ENCODE measurements around the gene OSBP2. TPM values are rescaled to one million over a fixed set of nuclear protein-coding genes. Genes with fewer than 3 reads are reported as not detected.

The OSBP2 gene
- total RNA-seq, 2 experiments from 2014 or later: 2.3 to 2.9 TPM

GRCh38 chr22:30861131-30861530 is 166.5 kb downstream of the OSBP2 start:
- CTCF ChIA-PET: no interaction called here

GRCh38 chr22:30861688-30862552 is 167.2 kb downstream of the OSBP2 start:
- H3K4me1 Mint-ChIP-seq (ENCODE audit: low read depth): no peaks in the 10 kb centered on the region
- intact Hi-C loops (cut with micrococcal nuclease): no loop called here
- no peaks in the 10 kb centered on the region for H3K27me3 Mint-ChIP-seq
- H3K27ac Mint-ChIP-seq: no peak overlapping the region
- H3K4me3 Mint-ChIP-seq: no peak overlapping the region
- H3K9me3 Mint-ChIP-seq: no peaks in the 10 kb centered on the region
- no peak for DNase-seq
- POLR2A ChIA-PET: no interaction called here
- no peaks in the 10 kb centered on the region for H3K36me3 Mint-ChIP-seq
- CTCF ChIA-PET: no interaction called here

More at GRCh38 chr22:30861131-30861530, 166.5 kb downstream of the OSBP2 start:
- POLR2A ChIA-PET: no interaction called here
- Mint-ChIP-seq H3K36me3 (no peaks in the 10 kb centered on the region), H3K9me3 (no peaks in the 10 kb centered on the region), H3K27ac (no peak overlapping the region), H3K4me1 (ENCODE audit: low read depth) (no peaks in the 10 kb centered on the region), H3K27me3 (no peaks in the 10 kb centered on the region), H3K4me3 (no peak overlapping the region)
- DNase-seq: no peak
- intact Hi-C loops (cut with micrococcal nuclease): no loop called here

DNA sequence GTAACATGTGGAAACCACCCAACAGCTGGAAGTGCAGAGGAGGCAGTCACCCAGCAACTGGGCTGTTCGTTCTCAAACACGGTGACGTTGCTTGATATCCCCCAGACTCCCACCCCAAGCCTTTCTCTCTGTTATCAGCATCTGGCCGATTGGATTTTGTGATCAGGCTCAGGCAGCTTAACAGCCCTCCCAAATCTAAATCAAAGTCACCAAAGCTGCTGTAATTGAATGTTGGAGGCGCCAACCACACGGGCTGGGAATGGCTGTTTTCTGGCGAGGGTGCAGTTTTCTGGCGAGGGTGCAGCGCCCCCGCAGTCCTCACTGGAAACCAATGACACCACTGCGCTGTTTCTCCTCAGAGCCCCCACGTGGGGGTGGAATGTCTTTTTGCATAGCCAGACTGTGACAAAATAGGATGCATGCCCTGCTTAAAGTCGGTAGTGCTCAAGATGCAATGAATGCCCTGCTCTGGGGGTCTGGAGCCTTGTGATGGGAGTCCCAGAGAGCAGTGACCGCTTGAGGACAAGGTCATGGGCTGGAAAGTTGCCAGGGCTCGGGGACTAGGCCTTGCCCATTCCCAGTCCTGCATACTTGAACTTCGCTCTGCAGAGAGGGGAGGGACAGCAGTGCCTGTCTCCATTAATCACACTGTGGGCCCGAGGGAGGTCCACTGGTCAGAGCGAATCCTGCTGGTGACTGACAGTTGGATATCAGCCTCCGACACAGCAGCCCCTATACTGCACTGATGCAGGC is 168.6 kb downstream of the OSBP2 start:
- intact Hi-C loops (cut with micrococcal nuclease): no loop called here
- Mint-ChIP-seq H3K4me3 (no peak overlapping the region), H3K36me3 (no peaks in the 10 kb centered on the region), H3K27ac (no peak overlapping the region), H3K9me3 (no peaks in the 10 kb centered on the region), H3K27me3 (no peaks in the 10 kb centered on the region), H3K4me1 (ENCODE audit: low read depth) (no peaks in the 10 kb centered on the region)
- no peak for DNase-seq
- ChIA-PET POLR2A (no interaction called here), CTCF (no interaction called here)

DNA sequence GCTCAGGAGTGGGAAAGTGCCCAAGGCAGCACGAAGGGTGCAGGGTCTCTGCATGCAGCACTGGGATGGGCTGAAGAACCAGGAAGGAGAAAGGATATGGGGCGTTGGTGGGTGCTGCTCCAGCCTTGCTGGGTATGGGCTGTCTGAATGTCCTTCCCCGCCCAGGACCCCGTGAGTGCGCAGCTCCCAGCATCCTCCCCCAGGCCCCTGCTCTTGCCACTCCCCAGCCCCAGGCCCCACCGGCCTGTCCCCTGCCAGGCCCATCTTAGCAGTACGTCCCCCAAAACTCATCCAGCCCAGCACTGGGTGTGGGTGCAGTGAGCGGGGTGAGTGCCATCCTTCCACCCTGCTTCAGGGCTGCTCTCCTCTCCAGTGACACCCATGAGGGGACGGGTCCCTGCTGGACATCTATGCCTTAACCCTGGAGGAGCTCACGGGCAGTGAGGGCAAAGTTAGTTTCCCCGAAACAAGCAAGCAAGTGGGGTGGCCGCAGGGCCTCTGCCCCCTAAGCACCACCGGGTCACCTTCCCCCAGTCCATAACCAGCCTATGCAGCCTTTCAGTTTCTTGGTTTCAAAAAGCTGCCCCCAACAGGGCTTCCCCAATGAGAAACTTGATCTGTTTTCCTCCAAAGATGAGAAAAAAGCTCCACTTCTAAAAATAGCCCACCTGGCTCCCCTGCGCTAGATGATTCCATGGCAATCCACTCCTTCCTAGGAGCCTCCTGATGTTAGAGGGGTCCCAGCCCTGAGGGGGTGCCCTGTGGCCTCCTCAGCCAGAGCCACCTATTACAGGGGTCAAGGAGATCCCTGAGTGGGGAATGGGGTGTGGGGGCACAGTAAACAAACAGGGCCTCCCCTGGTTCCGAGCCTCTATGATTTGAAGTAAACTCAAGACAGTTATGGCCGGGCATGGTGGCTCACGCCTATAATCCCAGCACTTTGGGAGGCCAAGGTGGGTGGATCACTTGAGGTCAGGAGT is 170.1 kb downstream of the OSBP2 start:
- Mint-ChIP-seq H3K27ac (no peak overlapping the region), H3K36me3 (no peaks in the 10 kb centered on the region), H3K4me3 (no peak overlapping the region), H3K27me3 (no peaks in the 10 kb centered on the region), H3K9me3 (no peaks in the 10 kb centered on the region), H3K4me1 (ENCODE audit: low read depth) (no peaks in the 10 kb centered on the region)
- peak; percentile 4 for DNase-seq
- intact Hi-C loops (cut with micrococcal nuclease): no loop called here
- CTCF ChIA-PET: no interaction called here
- POLR2A ChIA-PET: no interaction called here

DNA sequence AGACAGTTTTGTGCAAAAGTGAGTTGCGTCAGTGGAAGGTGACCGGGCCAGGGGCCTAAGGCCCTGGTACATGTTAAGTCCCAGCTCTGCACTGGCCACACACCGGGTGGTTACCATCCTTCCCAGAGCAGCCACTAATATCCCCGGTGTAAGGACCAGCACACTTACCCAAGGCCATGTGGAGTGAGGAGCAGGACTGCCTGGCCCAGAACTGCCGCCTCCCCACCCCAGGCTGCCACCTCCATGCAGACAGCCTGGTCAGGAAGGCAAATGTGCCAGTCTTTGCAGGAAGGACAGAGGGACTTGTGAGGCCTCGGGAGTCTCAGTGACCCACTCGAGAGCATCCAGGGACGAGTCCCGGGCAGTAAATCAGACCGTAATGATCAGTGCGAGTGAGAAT is 171.0 kb downstream of the OSBP2 start:
- Mint-ChIP-seq H3K27ac (no peak overlapping the region), H3K9me3 (no peaks in the 10 kb centered on the region), H3K27me3 (no peaks in the 10 kb centered on the region), H3K4me1 (ENCODE audit: low read depth) (no peaks in the 10 kb centered on the region), H3K36me3 (no peaks in the 10 kb centered on the region), H3K4me3 (no peak overlapping the region)
- DNase-seq: no peak
- intact Hi-C loops (cut with micrococcal nuclease): no loop called here
- ChIA-PET POLR2A (no interaction called here), CTCF (no interaction called here)

- Mint-ChIP-seq H3K9me3 (no peaks in the 10 kb centered on the region), H3K27ac (no peak overlapping the region), H3K36me3 (no peaks in the 10 kb centered on the region), H3K27me3 (no peaks in the 10 kb centered on the region), H3K4me1 (ENCODE audit: low read depth) (no peaks in the 10 kb centered on the region), H3K4me3 (no peak overlapping the region)
- intact Hi-C loops (cut with micrococcal nuclease): no loop called here
- no peak for DNase-seq
- POLR2A ChIA-PET: no interaction called here
- CTCF ChIA-PET: interaction anchor here (0.6 kb wide), 1 partner anchor 325 kb away, joined by 5 read pairs; no protein-coding TSS in a partner anchor
Measured at GRCh38 chr22:30866216-30866615, 171.5 kb downstream of the OSBP2 start.

DNA sequence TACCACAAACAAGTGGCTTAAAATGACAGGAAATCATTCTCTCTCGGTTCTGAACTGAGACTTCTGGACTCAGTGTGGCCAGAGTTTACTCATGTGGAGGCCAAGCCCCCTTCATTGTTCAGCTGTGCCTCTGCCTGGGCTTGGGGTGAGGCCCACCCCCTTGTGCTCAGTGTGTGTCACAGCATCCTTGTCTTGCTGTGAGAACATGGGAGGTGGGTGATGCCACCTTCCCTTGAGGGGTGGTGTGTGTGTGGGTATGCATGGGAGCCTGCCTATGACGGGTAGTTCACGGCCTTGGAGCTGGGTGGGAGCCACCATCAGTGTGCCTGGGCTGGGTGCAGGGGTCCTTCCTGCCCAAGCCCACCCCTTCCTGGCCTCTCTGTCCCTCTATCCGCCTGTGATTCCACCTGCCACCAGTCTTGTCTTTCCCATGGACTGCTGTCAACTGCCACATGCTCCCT is 172.2 kb downstream of the OSBP2 start:
- no peaks in the 10 kb centered on the region for H3K36me3 Mint-ChIP-seq
- intact Hi-C loops (cut with micrococcal nuclease): no loop called here

DNA sequence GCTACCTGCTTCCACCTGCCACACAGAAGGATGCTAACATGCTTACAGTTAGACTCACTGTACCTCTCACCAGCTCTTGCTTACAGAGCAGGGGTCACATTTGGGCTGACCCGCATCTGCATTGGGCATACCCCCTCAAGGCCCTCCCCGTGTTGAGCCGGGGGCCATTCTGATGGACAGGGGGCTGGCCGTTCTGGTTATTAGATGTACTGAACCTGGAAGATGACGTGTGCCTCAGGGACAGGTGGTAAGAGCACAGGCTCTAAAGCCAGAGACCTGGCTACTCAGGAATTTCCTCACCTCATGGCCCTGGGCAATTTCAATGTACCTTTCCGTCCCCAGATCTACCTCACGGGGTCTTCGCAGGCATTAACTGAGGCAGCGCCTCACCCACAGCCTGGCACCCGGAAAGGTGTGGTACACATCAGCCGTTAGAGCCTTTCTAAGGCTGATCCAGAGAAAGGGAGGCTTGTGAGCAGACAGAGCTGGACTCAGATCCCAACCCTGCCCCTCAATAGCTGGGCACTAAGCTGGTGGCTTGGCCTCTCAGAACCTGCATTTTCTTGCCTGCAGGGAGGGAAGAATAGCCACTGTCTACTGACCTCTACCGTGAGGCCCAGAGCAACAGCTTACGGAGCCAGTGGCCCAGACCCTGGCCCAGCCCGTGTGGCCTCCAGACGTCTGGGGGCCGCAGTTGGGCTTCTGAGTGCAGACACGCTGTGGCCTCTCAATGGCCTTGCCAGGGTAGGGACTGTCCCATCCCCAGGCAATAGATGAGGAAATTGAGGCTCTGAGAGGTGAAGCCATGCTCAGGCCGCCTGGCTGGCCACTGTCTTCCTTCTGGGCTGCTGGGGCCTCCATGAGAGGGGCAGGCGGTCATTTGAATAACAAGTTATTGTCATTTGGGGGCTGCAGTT is 173.3 kb downstream of the OSBP2 start:
- ChIA-PET POLR2A (no interaction called here), CTCF (interaction anchor here (0.7 kb wide), 1 partner anchor 22 kb away, joined by 3 read pairs; no protein-coding TSS in a partner anchor)
- Mint-ChIP-seq H3K36me3 (no peaks in the 10 kb centered on the region), H3K4me3 (no peak overlapping the region), H3K9me3 (no peaks in the 10 kb centered on the region), H3K27ac (no peak overlapping the region), H3K27me3 (no peaks in the 10 kb centered on the region), H3K4me1 (ENCODE audit: low read depth) (no peaks in the 10 kb centered on the region)
- no peak for DNase-seq
- intact Hi-C loops (cut with micrococcal nuclease): no loop called here

More for the DNA sequence above, 172.2 kb downstream of the OSBP2 start:
- POLR2A ChIA-PET: no interaction called here
- no peaks in the 10 kb centered on the region for H3K4me1 Mint-ChIP-seq (ENCODE audit: low read depth)
- no peaks in the 10 kb centered on the region for H3K9me3 Mint-ChIP-seq
- CTCF ChIA-PET: interaction anchor here (0.6 kb wide), 1 partner anchor 326 kb away, joined by 5 read pairs; no protein-coding TSS in a partner anchor
- no peaks in the 10 kb centered on the region for H3K27me3 Mint-ChIP-seq
- no peak overlapping the region for H3K4me3 Mint-ChIP-seq
- DNase-seq: no peak
- H3K27ac Mint-ChIP-seq: no peak overlapping the region

DNA sequence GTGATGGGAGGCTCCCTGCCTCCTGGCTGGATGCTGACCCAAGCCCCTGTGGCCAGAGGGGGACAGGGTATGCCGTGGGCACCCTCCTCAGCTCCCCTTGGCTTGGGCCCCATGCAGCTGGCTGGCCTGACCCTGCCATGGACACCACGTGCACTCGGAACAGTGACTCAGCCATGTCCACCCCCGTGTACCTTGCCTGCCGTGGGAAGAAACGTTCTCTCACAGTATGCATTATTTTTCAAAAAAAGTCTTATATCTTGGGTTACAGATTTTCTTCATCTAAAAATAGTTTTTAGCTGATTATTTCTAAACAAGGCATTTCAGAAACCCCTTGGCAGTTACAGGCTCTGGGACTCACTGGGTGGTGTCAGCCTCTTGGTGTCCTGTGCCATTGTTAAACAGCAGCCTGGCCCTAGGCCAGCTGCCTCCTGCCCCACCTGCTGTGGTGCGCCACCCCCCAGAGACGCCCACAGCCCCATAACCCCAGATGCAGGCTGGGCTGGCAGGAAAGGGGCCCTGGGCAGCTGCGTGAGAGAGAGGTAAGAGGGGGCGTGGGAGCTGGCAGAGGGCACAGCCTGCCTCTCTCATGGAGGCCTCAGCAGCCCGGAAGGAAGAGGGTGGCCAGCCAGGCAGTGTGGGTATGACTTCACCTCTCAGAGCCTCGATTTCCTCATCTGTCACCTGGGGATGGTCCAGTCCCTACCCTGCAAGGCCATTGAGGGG is 174.2 kb downstream of the OSBP2 start:
- no peak for DNase-seq
- H3K4me3 Mint-ChIP-seq: no peak overlapping the region
- no peaks in the 10 kb centered on the region for H3K36me3 Mint-ChIP-seq
- intact Hi-C loops (cut with micrococcal nuclease): no loop called here
- POLR2A ChIA-PET: no interaction called here
- no peak overlapping the region for H3K27ac Mint-ChIP-seq
- H3K9me3 Mint-ChIP-seq: no peaks in the 10 kb centered on the region
- no peaks in the 10 kb centered on the region for H3K4me1 Mint-ChIP-seq (ENCODE audit: low read depth)
- H3K27me3 Mint-ChIP-seq: no peaks in the 10 kb centered on the region
- CTCF ChIA-PET: interaction anchor here (0.7 kb wide), 1 partner anchor 22 kb away, joined by 3 read pairs; no protein-coding TSS in a partner anchor

- Mint-ChIP-seq H3K27ac (no peak overlapping the region), H3K4me1 (ENCODE audit: low read depth) (no peaks in the 10 kb centered on the region), H3K36me3 (no peaks in the 10 kb centered on the region), H3K4me3 (no peak overlapping the region), H3K27me3 (no peaks in the 10 kb centered on the region), H3K9me3 (no peaks in the 10 kb centered on the region)
- intact Hi-C loops (cut with micrococcal nuclease): no loop called here
- no peak for DNase-seq
- POLR2A ChIA-PET: no interaction called here
- CTCF ChIA-PET: interaction anchor here (1.7 kb wide), 1 partner anchor 21 kb away, joined by 6 read pairs; no protein-coding TSS in a partner anchor
Measured at GRCh38 chr22:30869667-30870395, 175.2 kb downstream of the OSBP2 start.
